H9 (cell line): Measurements from ENCODE around the gene IL1RN. TPM values are rescaled to one million over a fixed set of nuclear protein-coding genes. Genes with fewer than 3 reads are reported as not detected.

Experiments
- DNase-seq: peaks from one replicate; pipeline ENCODE4 v3.0.0-alpha.2; 2017
- H2AFZ ChIP-seq: one replicate; pipeline ENCODE4 v1.6.1; 2013; ENCODE audit warnings: mild to moderate bottlenecking, low read length, control low read depth, moderate library complexity
- H2AK5ac ChIP-seq: 2 replicates; pipeline ENCODE4 v1.6.1; 2013; ENCODE audit warnings: low read length, control low read depth, mixed read lengths; ENCODE audit not compliant: insufficient read length
- H2BK120ac ChIP-seq: one replicate; pipeline ENCODE4 v1.6.1; 2013; ENCODE audit warnings: low read depth, mild to moderate bottlenecking, low read length, control low read depth, inconsistent platforms; ENCODE audit not compliant: poor library complexity, severe bottlenecking
- H2BK12ac ChIP-seq: 2 replicates; pipeline ENCODE4 v1.6.1; 2013; ENCODE audit warnings: low read length, control low read depth, mixed read lengths, low read depth; ENCODE audit not compliant: insufficient read length
- H2BK15ac ChIP-seq: 2 replicates; pipeline ENCODE4 v1.6.1; 2013; ENCODE audit warnings: low read depth, low read length, control low read depth
- H2BK20ac ChIP-seq: one replicate; pipeline ENCODE4 v1.6.1; 2013; ENCODE audit warnings: low read depth, mild to moderate bottlenecking, low read length, control low read depth, inconsistent platforms; ENCODE audit not compliant: poor library complexity, severe bottlenecking
- H2BK5ac ChIP-seq: 2 replicates; pipeline ENCODE4 v1.6.1; 2013; ENCODE audit warnings: low read length, control low read depth, mixed read lengths; ENCODE audit not compliant: insufficient read length
- H3K14ac ChIP-seq: 2 replicates; pipeline ENCODE4 v1.6.1; 2013; ENCODE audit warnings: low read length, control low read depth; ENCODE audit not compliant: insufficient read depth
- H3K18ac ChIP-seq: 2 replicates; pipeline ENCODE4 v1.6.1; 2013; ENCODE audit warnings: low read depth, mild to moderate bottlenecking, mixed read lengths, low read length, control low read depth; ENCODE audit not compliant: insufficient read length
- H3K23ac ChIP-seq: 2 replicates; pipeline ENCODE4 v1.6.1; 2013; ENCODE audit warnings: low read length, control low read depth, mixed read lengths, low read depth; ENCODE audit not compliant: insufficient read length
- H3K23me2 ChIP-seq: 2 replicates; pipeline ENCODE4 v1.6.1; 2013; ENCODE audit warnings: low read depth, mild to moderate bottlenecking, mixed read lengths, low read length, control low read depth; ENCODE audit not compliant: insufficient read length, poor library complexity, severe bottlenecking
- H3K27ac ChIP-seq: 2 replicates; pipeline ENCODE4 v1.5.1; 2013; ENCODE audit warnings: low read length, control low read depth, mixed read lengths, low read depth; ENCODE audit not compliant: insufficient read length
- H3K27me3 ChIP-seq: 2 replicates; pipeline ENCODE4 v1.6.1; 2013; ENCODE audit warnings: low read length, control low read depth, inconsistent platforms; ENCODE audit not compliant: insufficient read depth
- H3K4ac ChIP-seq: 2 replicates; pipeline ENCODE4 v1.6.1; 2013; ENCODE audit warnings: low read depth, mild to moderate bottlenecking, control low read depth, inconsistent platforms, low read length, moderate library complexity
- H3K4me1 ChIP-seq: 2 replicates; pipeline ENCODE4 v1.6.1; 2013; ENCODE audit warnings: low read length, control low read depth, inconsistent platforms; ENCODE audit not compliant: insufficient read depth
- H3K4me2 ChIP-seq: 2 replicates; pipeline ENCODE4 v1.6.1; 2013; ENCODE audit warnings: low read length, control low read depth, mixed read lengths; ENCODE audit not compliant: insufficient read length, insufficient read depth
- H3K56ac ChIP-seq: 2 replicates; pipeline ENCODE4 v1.6.1; 2013; ENCODE audit warnings: low read depth, mild to moderate bottlenecking, mixed read lengths, low read length, control low read depth; ENCODE audit not compliant: insufficient read length
- H3K79me1 ChIP-seq: 2 replicates; pipeline ENCODE4 v1.6.1; 2013; ENCODE audit warnings: low read depth, mild to moderate bottlenecking, moderate library complexity, low read length, control low read depth, inconsistent platforms; ENCODE audit not compliant: insufficient read depth, poor library complexity, severe bottlenecking
- H3K79me2 ChIP-seq: 2 replicates; pipeline ENCODE4 v1.6.1; 2013; ENCODE audit warnings: low read length, control low read depth, inconsistent platforms; ENCODE audit not compliant: insufficient read depth
- H3K9ac ChIP-seq: 2 replicates; pipeline ENCODE4 v1.6.1; 2013; ENCODE audit warnings: low read length, control low read depth, mixed read lengths; ENCODE audit not compliant: insufficient read length; ENCODE audit errors: extremely low read depth
- H3K9me3 ChIP-seq: one replicate; pipeline ENCODE4 v1.6.1; 2013; ENCODE audit warnings: low read depth, low read length, inconsistent platforms; ENCODE audit not compliant: control insufficient read depth
- H3T11ph ChIP-seq: one replicate; pipeline ENCODE4 v1.6.1; 2013; ENCODE audit warnings: mild to moderate bottlenecking, low read length, control low read depth, inconsistent platforms
- H4K20me1 ChIP-seq: one replicate; pipeline ENCODE4 v1.6.1; 2013; ENCODE audit not compliant: control insufficient read depth, insufficient read length, insufficient read depth
- H4K5ac ChIP-seq: 2 replicates; pipeline ENCODE4 v1.6.1; 2013; ENCODE audit warnings: low read depth, mild to moderate bottlenecking, mixed read lengths, low read length, control low read depth; ENCODE audit not compliant: insufficient read length
- H4K8ac ChIP-seq: replicated peaks from 2 replicates; pipeline ENCODE4 v1.6.1; 2013; ENCODE audit warnings: low read length, control low read depth, mixed read lengths, low read depth; ENCODE audit not compliant: insufficient read length
- H4K91ac ChIP-seq: 2 replicates; pipeline ENCODE4 v1.6.1; 2013; ENCODE audit warnings: low read depth, mild to moderate bottlenecking, moderate library complexity, mixed read lengths, low read length, control low read depth; ENCODE audit not compliant: insufficient read length
- H3K27ac Mint-ChIP-seq, 3 experiments: 2 replicates in 2 of 3; 3 replicates in 1 of 3; pipeline ENCODE4 v1.8.0; 2020 to 2021; ENCODE audit warnings: mixed read lengths in 3 of 3, mild to moderate bottlenecking in 1 of 3, moderate library complexity in 1 of 3
- H3K27me3 Mint-ChIP-seq: 2 replicates; pipeline ENCODE4 v1.8.0; 2021; ENCODE audit warnings: low read depth, mild to moderate bottlenecking, moderate library complexity, mixed read lengths
- H3K36me3 Mint-ChIP-seq, 3 experiments: 2 replicates in 2 of 3; 3 replicates in 1 of 3; pipeline ENCODE4 v1.8.0; 2020 to 2021; ENCODE audit warnings: low read depth in 3 of 3, mixed read lengths in 3 of 3; ENCODE audit not compliant: insufficient read depth in 1 of 3
- H3K4me1 Mint-ChIP-seq, 2 experiments: 2 replicates each; pipeline ENCODE4 v1.8.0; 2020; ENCODE audit warnings: mixed read lengths in 2 of 2
- H3K4me3 Mint-ChIP-seq, 2 experiments: 2 replicates in 1 of 2; 3 replicates in 1 of 2; pipeline ENCODE4 v1.8.0; 2020 to 2021; ENCODE audit warnings: mild to moderate bottlenecking in 2 of 2, mixed read lengths in 2 of 2, moderate library complexity in 1 of 2
- H3K9me3 Mint-ChIP-seq, 2 experiments: 2 replicates in 1 of 2; 3 replicates in 1 of 2; pipeline ENCODE4 v1.8.0; 2020; ENCODE audit warnings: mild to moderate bottlenecking in 2 of 2, mixed read lengths in 2 of 2, moderate library complexity in 1 of 2
- CTCF ChIP-seq: fragments of 200-600 bp; sonication (generic); conservative IDR thresholded peaks from 3 replicates; pipeline ENCODE4 v1.8.0; 2021; ENCODE audit warnings: antibody characterized with exemption, mild to moderate bottlenecking
- WGBS: extraction: QIAGEN DNeasy Blood & Tissue Kit; methylation state at CpG from one replicate; pipeline ENCODE4 v1.1.7; 2013; ENCODE audit warnings: missing lambda C conversion rate, low lambda C conversion rate, mixed read lengths; ENCODE audit not compliant: insufficient read length; ENCODE audit errors: extremely low coverage; 5-methylcytosine and 5-hydroxymethylcytosine counted together
- total RNA-seq: library from RNA; stranded (reverse); gene quantifications from 2 replicates; pipeline ENCODE4 v1.2.1, GENCODE V29; 2021

Gene IL1RN
- total RNA-seq, 1 experiment from 2014 or later, result not detected

GRCh38 chr2:113156278-113157117 lies 29.1 kb downstream of the IL1RN start:
- H4K20me1 ChIP-seq, result no peaks in the 10 kb centered on the region
- peak overlapping the region; percentile 45 for H3K4me2 ChIP-seq
- H3K79me1 ChIP-seq, result no peaks in the 10 kb centered on the region
- peak; percentile 64 for DNase-seq
- no peak overlapping the region for H3T11ph ChIP-seq
- no peak overlapping the region for H4K8ac ChIP-seq
- H3K79me2 ChIP-seq, result no peaks in the 10 kb centered on the region
- H3K18ac ChIP-seq, result no peak overlapping the region
- H3K27me3 Mint-ChIP-seq, result peaks cover 29% of the 10 kb centered on the region
- H3K4me1 Mint-ChIP-seq, result peaks cover 15% of the 10 kb centered on the region in 2 experiments
- TF ChIP-seq CTCF, result no peak
- H2AFZ ChIP-seq, result peak overlapping the region; percentile 51
- no peak overlapping the region for H3K27ac ChIP-seq
- no peak overlapping the region for H2BK5ac ChIP-seq
- peak overlapping the region; percentile 51 to 77 for H3K4me3 Mint-ChIP-seq
- no CpG with 5 or more reads among the region's 10 CpGs for WGBS
- H2BK15ac ChIP-seq, result no peak overlapping the region
- H3K4ac ChIP-seq, result no peak overlapping the region
- H2BK120ac ChIP-seq, result no peak overlapping the region
- H3K9me3 Mint-ChIP-seq, result no peaks in the 10 kb centered on the region
- no peak overlapping the region for H3K9ac ChIP-seq
- no peak overlapping the region for H3K14ac ChIP-seq
- H3K56ac ChIP-seq, result no peak overlapping the region
- no peak overlapping the region for H2AK5ac ChIP-seq
- H2BK20ac ChIP-seq, result no peak overlapping the region
- no peaks in the 10 kb centered on the region for H3K4me1 ChIP-seq
- H3K27ac Mint-ChIP-seq, result peak overlapping the region in 1 of 3 experiments; percentile 31; a peak in 1 of 7 replicates
- H3K23me2 ChIP-seq, result no peaks in the 10 kb centered on the region
- H4K91ac ChIP-seq, result no peak overlapping the region
- no peak overlapping the region for H3K23ac ChIP-seq
- H2BK12ac ChIP-seq, result no peak overlapping the region
- H4K5ac ChIP-seq, result no peak overlapping the region
- peaks cover 5% of the 10 kb centered on the region; the same call in 1 of the 2 replicates for H3K27me3 ChIP-seq
- no peaks in the 10 kb centered on the region for H3K9me3 ChIP-seq
- no peaks in the 10 kb centered on the region for H3K36me3 Mint-ChIP-seq
